Measurements from ENCODE around the gene GPI. TPM values are rescaled to one million over a fixed set of nuclear protein-coding genes. Genes with fewer than 3 reads are reported as not detected.
"Not testable (repeated sequence)": the region's sequence is repeated elsewhere in the genome, so short reads cannot be mapped to it uniquely, and the experiment has no call there.

The GPI gene
- total RNA-seq, 1 experiment from 2014 or later, result 370 TPM

- Histone ChIP-seq H3K9me3 (ENCODE audit: control insufficient read depth, insufficient read depth, low read depth, low read length) (no peaks in the 10 kb centered on the region), H3K27me3 (ENCODE audit: control insufficient read depth, insufficient read depth, low read length) (no peaks in the 10 kb centered on the region), H3K4me3 (ENCODE audit: low read depth in 2 of 2, low read length in 2 of 2) (no peak overlapping the region), H3K27ac (ENCODE audit: low read length) (no peak overlapping the region), H3K36me3 (ENCODE audit: control insufficient read depth, insufficient read depth, low read length) (peaks cover 5% of the 10 kb centered on the region; the same call in 1 of the 2 replicates), H3K4me1 (ENCODE audit: control insufficient read depth, insufficient read depth, low read length) (no peaks in the 10 kb centered on the region)
- POLR2A ChIA-PET, result no interaction called here
- DNase-seq (ENCODE audit: low read depth, low spot score) (no peak), ATAC-seq (peak; percentile 28)
- BruUV-seq (replicated peaks), result no TSS peak
- in situ Hi-C loops (cut with HindIII; ENCODE audit: low pct_unique_long_range_greater_than_20kb, low sequenced_read_pairs) (no loop called here), intact Hi-C loops (cut with micrococcal nuclease; ENCODE audit: unreplicated experiment) (no loop called here)
- CTCF ChIA-PET, result interaction anchor here (0.6 kb wide), 2 partner anchors 84 to 1788 kb away, joined by 3 read pairs; no protein-coding TSS in a partner anchor
- no peak for TF ChIP-seq TCF7L2 (IDR thresholded peaks at IDR 0.05; ENCODE audit: low read depth, low read length)
- TF ChIP-seq POLR2AphosphoS5 (IDR thresholded peaks at IDR 0.05; ENCODE audit: low read depth, low read length), result no peak
- no peak for TF ChIP-seq CTCF (IDR thresholded peaks at IDR 0.05)
- no peak for TF ChIP-seq REST (IDR thresholded peaks at IDR 0.05; ENCODE audit: insufficient read depth in 1 of 2, low read depth in 2 of 2, low read length in 1 of 2)
- no peak for TF ChIP-seq SIN3A (IDR thresholded peaks at IDR 0.05; ENCODE audit: borderline replicate concordance, insufficient read depth, low read depth, low read length)
These were observed 21.8 kb downstream of the GPI start for GRCh38 chr19:34386645-34387445.

GRCh38 chr19:34387446-34387810, 22.4 kb downstream of the GPI start:
- H3K9me3 ChIP-seq (ENCODE audit: control insufficient read depth, insufficient read depth, low read depth, low read length), result no peaks in the 10 kb centered on the region
- DNase-seq (ENCODE audit: low read depth, low spot score), result no peak
- H3K27ac ChIP-seq (ENCODE audit: low read length), result no peak overlapping the region
- POLR2A ChIA-PET, result no interaction called here
- H3K4me3 ChIP-seq (ENCODE audit: low read depth in 2 of 2, low read length in 2 of 2), result no peak overlapping the region
- CTCF ChIA-PET, result no interaction called here
- no TSS peak for BruUV-seq (replicated peaks)
- intact Hi-C loops (cut with micrococcal nuclease; ENCODE audit: unreplicated experiment), result no loop called here
- H3K27me3 ChIP-seq (ENCODE audit: control insufficient read depth, insufficient read depth, low read length), result no peaks in the 10 kb centered on the region
- no peaks in the 10 kb centered on the region for H3K4me1 ChIP-seq (ENCODE audit: control insufficient read depth, insufficient read depth, low read length)
- H3K36me3 ChIP-seq (ENCODE audit: control insufficient read depth, insufficient read depth, low read length), result peaks cover 5% of the 10 kb centered on the region; the same call in 1 of the 2 replicates
- no peak for TF ChIP-seq TCF7L2 (IDR thresholded peaks at IDR 0.05; ENCODE audit: low read depth, low read length)
- no peak for TF ChIP-seq REST (IDR thresholded peaks at IDR 0.05; ENCODE audit: insufficient read depth in 1 of 2, low read depth in 2 of 2, low read length in 1 of 2)
- TF ChIP-seq CTCF (IDR thresholded peaks at IDR 0.05), result no peak
- no peak for TF ChIP-seq SIN3A (IDR thresholded peaks at IDR 0.05; ENCODE audit: borderline replicate concordance, insufficient read depth, low read depth, low read length)
- TF ChIP-seq POLR2AphosphoS5 (IDR thresholded peaks at IDR 0.05; ENCODE audit: low read depth, low read length), result no peak
- no peak for ATAC-seq
- in situ Hi-C loops (cut with HindIII; ENCODE audit: low pct_unique_long_range_greater_than_20kb, low sequenced_read_pairs), result no loop called here

DNA sequence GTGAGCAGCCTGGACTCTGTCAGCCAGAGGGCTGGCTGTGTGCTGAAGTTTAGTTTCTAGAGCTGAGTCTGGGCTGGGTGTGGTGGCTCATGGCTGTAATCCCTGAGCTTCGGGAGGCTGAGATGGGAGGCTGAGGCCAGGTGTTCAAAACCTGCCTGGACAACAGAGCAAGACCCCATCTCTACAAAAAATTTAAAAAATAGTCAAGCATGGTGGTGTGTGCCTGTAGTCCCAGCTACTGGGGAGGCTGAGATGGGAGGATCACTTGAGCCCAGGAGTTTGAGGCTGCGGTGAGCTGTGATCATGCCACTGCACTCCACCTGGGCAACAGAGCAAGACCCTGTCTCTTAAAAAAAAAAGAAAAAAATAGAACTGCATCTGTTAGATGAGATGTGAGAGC, 23.7 kb downstream of the GPI start:
- CTCF ChIA-PET; H3K4me1 ChIP-seq (ENCODE audit: control insufficient read depth, insufficient read depth, low read length); ATAC-seq; POLR2A ChIA-PET; H3K4me3 ChIP-seq (ENCODE audit: low read depth in 2 of 2, low read length in 2 of 2); in situ Hi-C loops (cut with HindIII; ENCODE audit: low pct_unique_long_range_greater_than_20kb, low sequenced_read_pairs); BruUV-seq (replicated peaks); DNase-seq (ENCODE audit: low read depth, low spot score); H3K36me3 ChIP-seq (ENCODE audit: control insufficient read depth, insufficient read depth, low read length); H3K27ac ChIP-seq (ENCODE audit: low read length); intact Hi-C loops (cut with micrococcal nuclease; ENCODE audit: unreplicated experiment); H3K27me3 ChIP-seq (ENCODE audit: control insufficient read depth, insufficient read depth, low read length); H3K9me3 ChIP-seq (ENCODE audit: control insufficient read depth, insufficient read depth, low read depth, low read length): not testable (repeated sequence)

All from Panc1 (cell line).